A172 (cell line): ENCODE results near the gene CENPM. TPM values are rescaled to one million over a fixed set of nuclear protein-coding genes. Genes with fewer than 3 reads are reported as not detected.

Source experiments
- DNase-seq: peaks from one replicate; pipeline ENCODE4 v3.0.0-alpha.2; 2015; ENCODE audit warnings: low spot score
- total RNA-seq: library from RNA; depleted of rRNA; stranded (reverse); fragments of >200 nt; shearing (Covaris generic); gene quantifications from 2 replicates; pipeline ENCODE4 v1.2.3, GENCODE V29; 2014

The CENPM gene
- total RNA-seq, 1 experiment from 2014 or later: 54.8 TPM

DNA sequence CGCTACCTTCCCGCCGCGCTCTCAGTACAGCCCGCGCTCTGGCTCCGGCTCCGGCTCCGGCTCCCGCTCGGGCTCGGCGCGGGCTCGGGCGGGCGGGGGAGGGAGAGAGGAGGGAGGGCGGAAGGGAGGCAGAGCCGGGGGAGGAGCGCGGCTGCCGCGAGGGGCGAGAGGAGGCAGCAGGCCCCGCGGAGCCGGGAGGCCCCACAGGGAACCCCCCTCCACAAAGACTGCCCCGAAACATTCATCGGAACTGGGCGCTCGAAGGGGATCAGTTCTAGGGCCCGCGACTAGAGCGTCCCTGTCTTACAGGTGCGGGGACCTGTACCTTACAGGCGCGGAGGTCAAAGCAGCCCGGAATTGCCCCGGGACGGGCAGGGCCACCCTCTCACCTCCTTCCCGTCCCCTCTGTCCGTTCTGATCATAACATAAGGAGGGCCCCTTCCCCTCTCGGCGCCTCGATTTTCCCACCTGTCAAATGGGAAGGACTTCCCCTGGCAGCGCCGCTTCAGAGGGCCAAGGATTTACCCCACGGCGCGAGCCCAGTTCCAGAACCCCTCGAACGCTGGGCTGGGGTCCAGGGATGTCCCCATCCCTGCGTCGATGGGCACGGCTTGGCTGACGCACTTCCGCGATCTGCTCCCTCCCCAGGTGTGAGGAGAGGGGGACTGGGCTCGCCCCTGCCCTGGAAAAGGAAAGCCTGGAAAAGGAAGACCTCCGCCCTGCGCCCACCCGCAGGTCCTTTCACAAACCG is 31.7 kb downstream of the CENPM start, which contains the start of gene SHISA8:
SHISA8 (minus strand) TSS at position 40 of the 751 bp plus-strand sequence. CDS start 407 bp downstream, outside the sequence.
- DNase-seq: no peak

DNA sequence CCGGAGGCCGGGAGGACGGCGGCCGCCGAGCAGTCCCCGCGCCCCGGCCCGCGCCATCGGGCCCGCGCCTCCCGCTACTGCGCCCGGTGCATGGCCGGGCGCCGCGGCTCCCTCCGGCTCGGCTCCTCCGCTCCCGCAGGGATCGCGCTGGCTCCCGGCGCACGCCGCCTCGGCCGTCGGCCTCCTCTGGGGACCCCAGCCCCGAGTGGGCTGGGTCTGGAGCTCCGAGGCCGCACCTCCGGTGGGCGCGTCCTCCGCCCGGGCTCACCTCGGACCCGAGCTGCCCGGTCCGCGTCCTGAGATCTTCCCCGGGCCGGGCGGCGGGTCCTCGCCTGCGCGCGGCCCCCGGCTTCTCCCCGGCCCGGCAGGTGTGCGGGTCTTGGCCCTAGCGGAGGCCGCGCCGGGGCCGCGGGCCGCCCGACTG is 32.3 kb downstream of the CENPM start:
- no peak for DNase-seq

DNA sequence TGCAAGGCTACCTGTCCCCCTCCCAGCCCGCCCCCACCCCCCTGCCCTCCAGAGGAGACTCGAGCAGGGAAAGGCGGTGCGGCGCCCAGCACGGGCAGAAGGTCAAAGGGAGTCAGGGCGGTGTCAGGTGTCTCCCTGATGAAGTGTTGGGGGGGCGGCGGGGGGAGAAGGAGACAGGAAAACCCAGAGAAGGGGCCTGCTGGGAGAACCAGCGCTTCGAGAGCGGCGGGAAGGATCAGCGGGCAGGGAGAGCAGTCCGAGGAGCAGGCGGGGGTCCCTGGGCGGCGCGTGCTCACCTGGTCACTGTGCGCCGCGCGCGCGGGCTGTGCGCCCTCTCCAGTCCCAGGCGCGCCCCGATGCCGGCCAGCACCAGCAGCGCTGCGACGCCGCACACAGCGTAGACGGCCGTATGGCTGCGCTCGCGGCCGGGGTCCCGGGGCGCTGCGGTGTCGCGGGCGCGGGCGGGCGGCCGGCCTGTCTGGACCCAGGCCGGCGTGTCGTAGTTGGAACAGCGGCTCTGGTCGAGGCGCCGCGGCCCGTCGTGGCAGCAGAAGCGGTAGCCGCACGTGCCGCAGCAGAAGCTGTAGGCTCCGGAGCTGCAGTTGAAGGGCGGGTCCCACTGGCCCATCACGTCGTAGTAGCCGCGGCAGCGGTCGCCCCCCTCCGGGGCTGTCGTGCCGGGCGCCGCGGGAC is 33.0 kb downstream of the CENPM start:
- no peak for DNase-seq

DNA sequence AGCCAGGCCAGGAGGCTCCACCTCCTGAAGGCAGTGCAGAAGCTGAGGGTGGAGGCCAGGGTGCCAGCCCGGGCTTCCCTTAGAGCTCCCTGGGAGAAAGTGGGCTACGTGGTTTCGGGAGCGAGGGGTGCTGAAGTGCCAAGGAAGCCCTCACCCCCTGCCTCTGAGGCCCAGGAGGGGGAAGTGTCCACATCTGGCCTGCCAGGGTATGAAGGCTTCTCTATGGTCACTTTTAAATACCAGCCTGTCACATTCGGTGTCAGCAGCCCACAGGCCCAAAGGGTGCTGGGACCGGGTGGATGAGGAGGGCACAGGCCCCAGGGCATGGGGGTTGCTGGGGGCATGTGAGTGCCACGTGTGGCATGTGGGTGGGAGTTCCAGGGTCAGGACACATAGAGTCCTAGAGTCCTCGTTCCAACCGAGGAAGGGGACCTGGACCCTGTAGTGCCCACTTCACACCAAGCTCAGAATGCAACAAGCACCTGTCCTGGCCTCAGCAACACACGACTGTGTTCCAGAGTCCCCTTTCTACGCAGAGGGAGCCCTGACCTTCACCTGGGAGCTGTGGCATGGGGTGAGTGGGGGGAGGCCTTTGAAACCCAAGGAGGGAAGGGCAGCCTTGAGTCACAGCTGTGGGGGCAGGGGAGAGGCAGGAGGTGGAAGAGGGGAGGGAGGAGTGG is 33.8 kb downstream of the CENPM start:
- no peak for DNase-seq

DNA sequence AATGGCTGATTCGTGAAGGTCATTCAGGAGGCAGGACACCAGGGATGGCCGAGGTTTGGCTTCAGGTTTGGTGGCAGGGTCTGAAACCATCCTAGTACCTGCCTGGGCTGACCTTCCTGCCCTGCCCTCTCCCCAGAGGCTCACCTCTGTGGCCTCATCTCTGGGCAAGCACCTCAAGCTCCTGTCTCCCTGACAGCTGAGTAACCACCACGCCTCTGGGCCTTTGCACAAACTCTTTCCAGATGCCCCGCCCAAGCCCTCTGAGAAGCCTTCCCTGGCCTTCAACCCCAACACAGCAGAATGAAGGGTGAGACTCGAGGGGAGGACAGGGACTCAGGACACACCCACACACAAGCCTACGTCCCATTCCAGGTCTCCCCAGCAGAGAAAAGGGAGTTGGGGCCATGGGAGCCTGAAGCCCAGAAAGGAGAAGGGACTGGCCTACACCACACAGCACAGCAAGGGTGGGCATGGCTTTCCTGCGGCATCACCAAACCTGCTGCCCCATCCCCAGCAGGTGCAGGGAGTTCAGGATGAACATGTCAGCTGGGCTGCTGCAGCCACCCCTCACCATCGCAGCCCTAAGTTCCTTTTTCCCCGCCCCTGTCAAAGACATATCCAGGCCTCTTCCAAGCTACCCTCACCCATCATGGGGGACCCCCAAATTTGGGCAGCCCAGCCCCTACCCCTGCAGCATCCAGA is 34.5 kb downstream of the CENPM start:
- DNase-seq: no peak

DNA sequence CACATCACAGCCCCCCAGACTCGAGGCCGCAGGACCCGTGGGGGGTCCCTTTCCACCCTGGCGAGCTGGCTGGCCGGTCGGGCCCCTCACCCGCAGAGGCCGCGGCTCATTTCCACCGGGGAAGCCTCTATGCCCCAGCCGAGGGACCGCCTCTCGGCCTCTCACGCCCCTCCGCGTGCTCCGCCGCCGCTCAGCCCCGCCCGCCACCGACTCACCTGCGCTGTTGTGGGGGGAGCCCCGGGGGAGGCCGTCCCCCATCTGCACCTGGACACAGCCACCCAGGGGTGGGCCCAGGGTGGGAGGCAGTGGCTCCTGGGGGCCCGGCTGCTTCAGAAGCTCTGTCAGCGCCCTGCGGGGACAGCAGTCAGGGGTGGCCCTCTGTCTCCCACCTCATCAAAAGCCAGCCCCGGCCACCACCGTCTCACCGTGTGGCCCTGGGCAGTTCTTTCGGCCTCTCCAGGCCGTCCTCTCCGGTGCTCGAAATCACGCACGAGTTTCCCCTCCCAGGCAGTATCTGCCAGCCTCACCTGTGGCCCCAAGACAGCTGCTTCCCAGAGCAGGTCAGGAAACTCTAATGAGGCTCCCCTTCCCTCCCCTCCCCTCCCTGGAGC is 35.8 kb downstream of the CENPM start:
- no peak for DNase-seq

DNA sequence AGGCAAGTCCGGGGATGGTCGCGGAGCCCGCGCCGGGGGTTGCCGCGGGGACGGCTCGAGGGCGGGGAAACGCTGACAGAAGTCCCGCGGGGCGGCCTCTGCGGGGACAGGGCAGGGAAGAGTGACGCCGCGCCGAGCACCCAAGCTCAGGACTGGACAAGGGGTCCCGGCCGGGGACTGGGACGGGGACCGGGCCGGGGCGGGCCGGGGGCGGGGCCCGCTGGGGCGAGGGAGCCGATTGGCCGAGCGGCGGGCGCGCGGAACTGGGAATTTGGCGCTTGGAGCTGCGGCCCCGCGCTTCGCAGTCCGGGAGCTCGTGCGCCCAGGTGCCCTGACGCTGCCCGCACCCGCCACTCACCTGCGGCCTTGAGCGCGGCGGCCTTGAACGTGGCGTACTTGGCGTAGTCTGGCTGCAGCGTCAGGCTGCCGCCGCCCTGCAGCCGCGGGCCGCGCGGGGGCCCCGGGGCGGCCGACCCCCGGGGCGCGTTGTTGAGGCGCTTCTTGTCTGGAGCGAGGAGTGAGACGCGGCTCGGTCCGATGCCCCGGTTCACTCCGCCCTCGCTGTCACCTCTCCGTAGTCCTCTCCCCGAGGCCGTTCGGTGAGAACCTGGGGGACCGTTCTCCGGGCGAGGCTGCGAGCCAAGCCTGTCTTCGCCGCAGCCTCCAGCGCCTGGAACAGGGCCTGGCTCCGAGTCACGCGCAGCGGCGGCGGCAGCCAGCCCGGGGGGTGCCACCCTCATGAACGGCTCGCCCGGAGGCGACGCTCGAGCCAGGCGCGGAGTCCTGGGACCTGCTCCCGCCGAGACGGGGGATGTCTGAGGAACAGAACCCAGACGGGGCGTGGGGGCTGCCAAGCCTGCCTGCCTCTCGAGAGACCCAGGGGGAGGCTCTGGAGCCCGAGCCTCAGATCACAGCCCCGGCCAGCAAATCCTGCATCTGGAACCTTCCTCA is 36.6 kb downstream of the CENPM start:
- DNase-seq: no peak

DNA sequence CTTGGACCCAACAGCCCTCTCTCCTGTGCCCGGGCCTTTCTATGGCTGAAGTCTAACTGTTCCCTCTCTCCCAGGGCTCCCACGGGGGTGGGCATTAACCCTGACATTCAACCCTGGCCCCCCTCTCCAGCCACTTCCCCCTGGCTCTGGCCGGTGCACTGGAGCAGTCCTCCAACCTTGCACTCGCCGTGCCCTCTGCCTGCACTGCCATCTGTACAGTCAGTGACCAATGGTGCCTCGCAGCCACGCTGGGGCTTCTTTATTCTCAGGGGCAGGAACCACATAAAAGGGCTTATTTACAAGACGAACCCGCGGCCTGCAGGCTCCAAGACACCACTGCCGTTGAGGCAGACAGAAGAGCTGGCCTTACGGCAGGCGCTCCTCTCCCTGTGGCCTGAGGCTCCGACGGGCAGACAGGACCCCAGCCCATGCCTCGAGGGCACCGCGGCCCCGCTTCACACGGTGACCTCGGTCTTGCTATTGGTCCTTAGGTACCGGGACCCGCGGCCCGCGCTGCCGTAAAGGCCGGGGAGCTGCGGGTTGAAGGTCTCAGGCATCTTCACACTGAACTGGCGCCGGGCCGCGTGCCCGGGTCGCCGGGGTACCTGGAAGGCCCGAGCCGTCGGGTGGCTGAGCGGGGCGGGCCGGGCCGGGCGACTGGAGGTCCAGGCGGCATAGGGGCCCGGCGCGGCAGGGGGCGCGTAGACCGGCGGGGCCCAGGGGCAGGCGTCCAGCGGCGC is 37.5 kb downstream of the CENPM start:
- no peak for DNase-seq

DNA sequence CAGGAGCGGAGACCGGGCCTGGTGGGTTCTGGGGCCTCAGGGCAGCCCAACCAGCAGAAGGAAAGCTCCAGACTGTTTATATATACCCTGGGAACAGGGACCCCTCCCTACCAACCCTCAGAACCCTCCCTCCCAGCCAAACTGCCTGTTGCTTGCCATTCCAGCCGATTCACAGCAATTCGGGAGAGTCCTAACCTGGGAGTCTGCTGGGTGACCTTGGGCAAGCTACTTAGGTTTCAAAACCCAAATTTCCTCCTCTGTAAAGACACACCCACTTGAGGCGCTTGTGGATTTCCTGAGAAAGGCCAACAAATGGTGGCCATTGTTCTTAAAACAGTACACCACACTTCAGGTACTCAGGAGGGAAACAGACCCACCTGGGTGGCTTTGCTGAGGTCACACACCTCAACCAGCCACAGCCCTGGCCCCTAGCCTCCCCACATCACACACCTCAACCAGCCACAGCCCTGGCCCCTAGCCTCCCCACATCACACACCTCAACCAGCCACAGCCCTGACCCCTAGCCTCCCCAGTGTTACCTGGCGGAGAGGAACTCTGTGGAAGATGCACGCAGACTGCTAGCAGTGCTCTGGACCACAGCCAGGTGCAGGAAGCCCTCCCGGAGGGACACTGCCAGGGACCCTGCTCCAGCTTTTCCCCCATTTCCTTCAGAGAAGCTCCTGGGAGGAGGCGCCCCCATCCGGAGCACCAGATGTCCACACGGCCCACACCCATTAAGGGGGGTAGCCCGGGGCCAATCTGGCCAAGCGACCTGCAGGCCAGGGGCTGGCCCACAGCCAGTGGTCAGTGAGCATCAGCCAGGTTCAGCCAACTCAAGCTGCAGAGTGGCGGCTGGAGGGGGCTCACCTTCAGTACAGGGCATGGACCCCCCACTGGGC is 38.3 kb downstream of the CENPM start:
- no peak for DNase-seq

DNA sequence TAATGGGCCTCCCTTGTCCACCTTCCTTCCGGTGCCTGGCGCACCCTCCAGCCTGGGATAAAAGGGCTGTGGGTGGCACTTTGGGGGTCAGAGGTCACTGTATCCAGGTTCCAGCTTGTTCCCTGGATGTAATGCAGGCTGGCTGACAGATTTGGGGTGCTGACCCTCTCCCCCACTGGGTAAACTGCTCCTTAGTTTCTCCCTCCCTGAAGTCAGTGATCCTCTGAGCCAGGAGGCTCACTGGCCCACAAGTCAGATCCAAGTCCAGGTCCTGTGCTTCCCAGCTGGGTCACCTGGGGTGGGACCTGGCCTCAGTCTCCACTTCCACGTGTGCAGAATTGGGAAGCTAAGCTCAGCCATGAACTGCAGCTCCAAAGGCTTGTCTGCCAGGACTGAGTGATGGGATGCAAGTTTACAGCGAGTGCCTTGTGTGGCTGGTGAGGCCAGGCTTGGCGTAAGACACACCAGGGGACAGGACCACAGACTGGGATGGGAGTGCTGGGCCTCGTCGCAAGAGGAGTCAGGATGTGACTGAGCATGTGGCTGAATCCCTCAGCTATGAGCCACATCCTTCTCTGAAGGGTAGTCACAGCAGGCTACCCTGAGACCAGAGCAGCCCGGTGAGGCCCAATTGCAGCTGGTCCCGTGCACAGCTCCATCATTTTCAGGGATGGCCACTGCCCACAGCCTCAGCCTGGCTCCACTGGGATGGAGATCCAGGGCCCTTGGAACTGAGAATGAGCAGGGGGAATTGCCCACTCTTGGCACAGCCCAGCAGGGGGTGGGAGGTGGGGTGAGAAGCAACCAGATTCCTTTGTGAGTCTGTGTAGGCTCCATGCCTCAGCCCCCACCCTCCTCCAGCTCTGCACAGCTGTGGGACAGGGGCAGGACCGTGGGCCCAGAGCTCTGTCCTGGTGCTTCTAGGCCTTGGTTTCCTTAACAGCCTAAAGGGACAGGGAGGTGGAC is 39.2 kb downstream of the CENPM start:
- DNase-seq: no peak

DNA sequence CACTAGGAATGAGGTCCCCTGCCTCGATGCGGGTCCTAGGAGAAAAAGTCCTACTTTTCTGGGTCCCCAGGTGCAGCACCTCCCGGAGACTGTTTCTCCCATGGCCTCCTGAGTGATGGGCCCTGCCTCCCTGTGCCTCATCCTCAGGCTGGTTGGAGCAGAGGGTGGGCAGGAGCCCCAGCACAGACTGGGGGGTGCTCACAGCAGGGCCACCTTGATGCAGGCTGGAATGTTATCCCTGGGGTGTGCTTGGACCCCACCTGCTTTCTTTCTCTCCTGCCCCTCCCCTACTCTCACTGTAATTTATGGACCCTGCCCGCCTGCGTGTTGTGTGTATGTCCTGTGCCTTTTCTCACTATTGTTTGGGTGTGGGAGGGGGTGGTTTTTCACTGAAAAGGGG is 40.1 kb downstream of the CENPM start:
- no peak for DNase-seq

DNA sequence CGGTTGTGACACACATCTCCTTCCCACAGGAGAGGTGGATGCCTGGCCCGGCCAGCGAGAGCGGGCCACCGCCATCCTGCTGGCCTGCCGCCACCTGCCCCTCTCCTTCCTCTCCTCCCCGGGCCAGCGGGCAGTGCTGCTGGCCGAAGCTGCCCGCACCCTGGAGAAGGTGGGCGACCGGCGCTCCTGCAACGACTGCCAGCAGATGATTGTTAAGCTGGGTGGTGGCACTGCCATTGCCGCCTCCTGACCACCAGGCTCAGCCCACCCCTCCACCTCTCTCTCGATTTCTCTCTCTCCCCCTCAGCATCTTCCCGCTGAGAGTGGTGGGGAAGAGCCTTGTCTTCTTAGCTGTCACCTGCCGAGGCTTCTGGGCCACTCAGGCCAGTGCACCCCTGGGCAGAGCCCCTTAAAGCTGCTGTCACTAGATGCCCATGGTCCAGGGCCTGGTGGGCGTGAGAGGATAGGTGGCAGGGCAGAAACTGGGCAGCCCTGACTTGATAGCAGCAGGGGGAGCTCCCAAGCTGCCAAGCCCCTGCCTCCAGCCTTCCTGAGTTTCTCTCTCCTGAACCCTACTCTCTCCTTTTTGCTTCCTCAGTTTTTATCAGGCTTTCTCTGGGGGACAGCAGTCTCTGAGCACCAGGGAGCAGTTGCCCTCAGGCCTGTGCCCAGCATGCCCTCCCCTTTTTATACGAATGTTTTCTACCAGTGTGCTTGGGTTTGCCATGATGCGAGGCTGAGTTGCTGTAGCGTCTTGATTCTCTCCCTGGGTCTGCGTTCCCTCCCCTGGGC is 41.3 kb downstream of the CENPM start:
- no peak for DNase-seq

DNA sequence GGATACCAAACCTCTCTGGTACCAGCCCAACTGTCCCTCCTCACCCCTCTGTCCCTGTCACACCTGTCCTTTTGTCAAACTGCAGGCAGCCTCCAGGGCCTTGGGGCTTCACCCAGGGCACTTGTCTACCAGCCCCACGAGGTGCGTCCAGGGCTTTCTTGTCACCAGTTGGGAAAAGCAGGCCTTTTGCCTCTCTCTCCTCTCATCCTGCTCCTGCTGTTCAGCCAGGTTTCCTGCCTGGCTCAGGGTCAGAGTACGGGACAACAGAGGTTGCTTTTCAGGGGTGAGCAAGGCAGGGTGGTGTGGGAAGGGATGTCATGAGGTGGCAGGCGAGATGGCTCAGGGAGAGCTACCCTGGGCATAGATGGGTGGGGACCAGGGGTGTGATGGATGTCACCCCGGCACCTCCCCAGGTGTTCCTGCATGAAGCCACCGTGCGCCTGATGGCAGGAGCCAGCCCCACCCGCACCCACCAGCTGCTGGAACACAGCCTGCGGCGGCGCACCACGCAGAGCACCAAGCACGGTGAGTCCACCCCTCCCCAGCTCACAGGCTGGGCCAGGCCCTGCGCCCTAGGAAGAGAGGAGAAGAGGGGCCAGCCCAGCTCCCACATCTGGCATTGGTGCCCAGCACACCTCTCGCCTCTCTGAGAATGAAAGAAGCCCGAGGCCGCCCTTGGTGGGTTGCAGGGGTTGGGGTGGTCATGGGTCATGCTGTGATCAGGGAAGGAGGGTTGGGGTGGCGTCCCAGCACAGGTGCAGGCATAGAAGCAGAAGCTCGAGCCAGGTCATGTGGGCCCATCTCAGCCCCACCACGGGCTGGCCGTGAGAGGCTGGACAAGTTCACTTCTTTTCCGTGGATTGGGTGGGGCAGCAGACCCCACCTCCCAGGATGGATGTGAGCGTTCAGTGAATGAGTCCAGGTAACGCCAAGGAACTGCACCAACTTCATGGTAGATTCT is 42.2 kb downstream of the CENPM start:
- no peak for DNase-seq

DNA sequence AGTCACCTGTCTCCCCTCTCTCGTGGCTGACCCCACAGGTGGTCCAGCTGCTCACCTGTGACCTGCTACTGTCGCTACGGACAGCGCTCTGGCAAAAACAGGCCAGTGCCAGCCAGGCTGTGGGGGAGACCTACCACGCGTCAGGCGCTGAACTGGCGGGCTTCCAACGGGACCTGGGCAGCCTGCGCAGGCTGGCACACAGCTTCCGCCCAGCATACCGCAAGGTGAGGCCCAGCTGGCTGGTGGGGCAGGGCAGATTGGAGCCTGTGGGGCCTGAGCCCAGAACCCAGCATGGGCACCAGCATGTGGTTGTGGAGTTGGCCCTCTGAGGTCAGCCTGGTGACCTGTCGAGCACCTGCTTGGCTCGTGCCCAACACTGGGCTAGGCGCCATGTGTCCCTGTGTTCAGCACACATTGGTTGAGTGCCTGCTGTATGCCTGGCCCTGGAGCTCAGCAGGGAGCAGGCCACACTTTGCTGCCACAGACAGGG is 44.0 kb downstream of the CENPM start:
- no peak for DNase-seq

DNA sequence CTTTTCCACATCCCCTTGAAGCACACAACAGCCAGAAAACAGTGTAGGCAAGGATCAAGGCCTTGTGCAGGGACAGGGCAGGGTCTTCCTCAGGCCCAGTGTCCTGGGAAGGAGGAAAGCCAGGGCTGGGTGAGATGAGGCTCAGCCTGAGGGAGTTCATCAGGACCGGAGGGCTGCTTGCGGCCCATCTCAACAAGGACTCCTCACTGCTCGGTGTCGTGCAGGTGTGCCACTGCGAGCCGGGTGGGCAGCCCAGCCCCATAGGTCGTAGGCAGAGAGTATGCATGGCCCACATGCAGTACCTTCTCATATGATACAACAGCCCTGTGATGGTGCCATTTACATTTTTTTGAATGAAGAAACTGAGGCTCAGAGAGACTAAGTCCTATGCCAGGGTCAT is 44.9 kb downstream of the CENPM start:
- DNase-seq: no peak
